Caco-2 (cell line): Measurements from ENCODE around the gene EIF4E1B. TPM values are rescaled to one million over a fixed set of nuclear protein-coding genes. Genes with fewer than 3 reads are reported as not detected.

ENCODE experiments used
- BruUV-seq: library from RNA; stranded (reverse); fragments of 400-500 nt; replicated peaks from 2 replicates; lab custom pipeline; 2021; lab: Mats Ljungman, UMichigan
- CTCF ChIA-PET: fragments of 300-600 bp; sonication (Branson Sonifier 250); formaldehyde crosslinking; loops from one replicate; lab custom pipeline; 2022; ENCODE audit warnings: antibody characterized with exemption; lab: Charles Lee
- POLR2A ChIA-PET: fragments of 300-600 bp; sonication (Branson Sonifier 250); formaldehyde crosslinking; loops from one replicate; lab custom pipeline; 2022; ENCODE audit warnings: antibody characterized with exemption; lab: Charles Lee
- DNase-seq, 2 experiments: peaks; one replicate each; pipeline versions ENCODE4 v3.0.0 to v3.0.0-alpha.2; 2020 to 2022
- H3K27me3 ChIP-seq: replicated peaks from 2 replicates; pipeline ENCODE4 v1.6.0; 2011; ENCODE audit warnings: low read length; ENCODE audit not compliant: control insufficient read depth, insufficient read depth
- H3K36me3 ChIP-seq: 2 replicates; pipeline ENCODE4 v1.5.1; 2011; ENCODE audit warnings: low read length; ENCODE audit not compliant: control insufficient read depth, insufficient read depth
- H3K4me1 ChIP-seq: fragments of 250-450 bp; sonication (Bioruptor Pico); 2 replicates; pipeline ENCODE4 v1.5.1; 2020; ENCODE audit warnings: mild to moderate bottlenecking
- H3K4me3 ChIP-seq: 2 replicates; pipeline ENCODE4 v1.5.1; 2011; ENCODE audit warnings: low read depth, mild to moderate bottlenecking, control low read depth, low read length
- H3K9me3 ChIP-seq: fragments of 250-450 bp; sonication (Bioruptor Pico); 2 replicates; pipeline ENCODE4 v1.5.1; 2020; ENCODE audit warnings: mild to moderate bottlenecking, moderate library complexity
- H3K27ac Mint-ChIP-seq: one replicate; pipeline ENCODE4 v1.8.0; 2022; ENCODE audit warnings: mixed read lengths; ENCODE audit not compliant: unreplicated experiment
- H3K27me3 Mint-ChIP-seq: one replicate; pipeline ENCODE4 v1.8.0; 2022; ENCODE audit warnings: mixed read lengths; ENCODE audit not compliant: insufficient read depth, unreplicated experiment
- H3K36me3 Mint-ChIP-seq: one replicate; pipeline ENCODE4 v1.8.0; 2022; ENCODE audit warnings: mild to moderate bottlenecking, mixed read lengths; ENCODE audit not compliant: insufficient read depth, unreplicated experiment
- H3K4me1 Mint-ChIP-seq: one replicate; pipeline ENCODE4 v1.8.0; 2022; ENCODE audit warnings: low read depth, mixed read lengths; ENCODE audit not compliant: unreplicated experiment
- H3K4me3 Mint-ChIP-seq: one replicate; pipeline ENCODE4 v1.8.0; 2022; ENCODE audit warnings: mild to moderate bottlenecking, moderate library complexity, mixed read lengths; ENCODE audit not compliant: unreplicated experiment
- H3K9me3 Mint-ChIP-seq: one replicate; pipeline ENCODE4 v1.8.0; 2022; ENCODE audit warnings: mixed read lengths; ENCODE audit not compliant: unreplicated experiment
- CTCF ChIP-seq, 2 experiments: fragments of 200-600 bp in 1 of 2; IDR thresholded peaks; 1 replicate in 1 of 2; 2 replicates in 1 of 2; pipeline versions ENCODE4 v1.5.1 to v1.8.0; 2011 to 2022; ENCODE audit warnings: antibody characterized with exemption in 1 of 2, control low read depth in 1 of 2, inconsistent platforms in 1 of 2, low read depth in 1 of 2, low read length in 1 of 2, mild to moderate bottlenecking in 1 of 2, moderate library complexity in 1 of 2; ENCODE audit not compliant: insufficient read depth in 1 of 2, severe bottlenecking in 1 of 2, unreplicated experiment in 1 of 2
- intact Hi-C: fragments of 100-400 bp; cut with micrococcal nuclease; formaldehyde crosslinking; loops from one replicate; pipeline ENCODE4 v1.10.0; 2022; ENCODE audit not compliant: unreplicated experiment
- total RNA-seq: library from RNA; stranded (reverse); gene quantifications from 2 replicates; pipeline ENCODE4 v1.2.3, GENCODE V29; 2022

The EIF4E1B gene
- total RNA-seq, 1 experiment from 2014 or later: not detected

GRCh38 chr5:176665517-176665916, 35.0 kb downstream of the EIF4E1B start:
- Mint-ChIP-seq H3K36me3 (no peaks in the 10 kb centered on the region), H3K4me1 (no peaks in the 10 kb centered on the region), H3K27me3 (peaks cover 11% of the 10 kb centered on the region), H3K9me3 (no peaks in the 10 kb centered on the region), H3K4me3 (no peak overlapping the region), H3K27ac (no peak overlapping the region)
- DNase-seq: no peak
- Histone ChIP-seq H3K4me1 (no peaks in the 10 kb centered on the region), H3K36me3 (no peaks in the 10 kb centered on the region), H3K4me3 (no peak overlapping the region), H3K9me3 (no peaks in the 10 kb centered on the region), H3K27me3 (no peaks in the 10 kb centered on the region)
- POLR2A ChIA-PET: no interaction called here
- BruUV-seq: no TSS peak
- no peak for TF ChIP-seq CTCF (IDR thresholded peaks at IDR 0.05; ENCODE audit: insufficient read depth in 1 of 2, low read depth in 1 of 2, low read length in 1 of 2, severe bottlenecking in 1 of 2, unreplicated experiment in 1 of 2)
- CTCF ChIA-PET: interaction anchor here (0.7 kb wide), 1 partner anchor 346 kb away, joined by 6 read pairs; no protein-coding TSS in a partner anchor
- intact Hi-C loops: no loop called here

GRCh38 chr5:176667637-176668036, 37.2 kb downstream of the EIF4E1B start:
- H3K4me1 Mint-ChIP-seq: no peaks in the 10 kb centered on the region
- ChIA-PET POLR2A (no interaction called here), CTCF (no interaction called here)
- H3K36me3 ChIP-seq: no peaks in the 10 kb centered on the region
- no peaks in the 10 kb centered on the region for H3K9me3 ChIP-seq
- H3K4me1 ChIP-seq: no peaks in the 10 kb centered on the region
- H3K27ac Mint-ChIP-seq: no peak overlapping the region
- no peaks in the 10 kb centered on the region for H3K36me3 Mint-ChIP-seq
- no peaks in the 10 kb centered on the region for H3K9me3 Mint-ChIP-seq
- TF ChIP-seq CTCF (IDR thresholded peaks at IDR 0.05; ENCODE audit: insufficient read depth in 1 of 2, low read depth in 1 of 2, low read length in 1 of 2, severe bottlenecking in 1 of 2, unreplicated experiment in 1 of 2): no peak
- intact Hi-C loops: no loop called here
- no peak overlapping the region for H3K4me3 Mint-ChIP-seq
- no peak for DNase-seq
- H3K4me3 ChIP-seq: no peak overlapping the region
- no peaks in the 10 kb centered on the region for H3K27me3 ChIP-seq
- H3K27me3 Mint-ChIP-seq: peaks cover 13% of the 10 kb centered on the region
- BruUV-seq: no TSS peak

- no peak for DNase-seq
- Histone ChIP-seq H3K4me1 (no peaks in the 10 kb centered on the region), H3K4me3 (no peak overlapping the region), H3K36me3 (no peaks in the 10 kb centered on the region), H3K27me3 (no peaks in the 10 kb centered on the region), H3K9me3 (no peaks in the 10 kb centered on the region)
- H3K27me3 Mint-ChIP-seq: peaks cover 9% of the 10 kb centered on the region
- no peak overlapping the region for H3K4me3 Mint-ChIP-seq
- CTCF ChIA-PET: interaction anchor here (1.4 kb wide), 2 partner anchors 10 to 13 kb away, joined by 7 to 14 read pairs; no protein-coding TSS in a partner anchor
- no TSS peak for BruUV-seq
- H3K36me3 Mint-ChIP-seq: no peaks in the 10 kb centered on the region
- intact Hi-C loops: no loop called here
- TF ChIP-seq CTCF (IDR thresholded peaks at IDR 0.05; ENCODE audit: insufficient read depth in 1 of 2, low read depth in 1 of 2, low read length in 1 of 2, severe bottlenecking in 1 of 2, unreplicated experiment in 1 of 2): no peak
- no peaks in the 10 kb centered on the region for H3K9me3 Mint-ChIP-seq
- no peak overlapping the region for H3K27ac Mint-ChIP-seq
- POLR2A ChIA-PET: no interaction called here
- no peaks in the 10 kb centered on the region for H3K4me1 Mint-ChIP-seq
These were observed 40.0 kb downstream of the EIF4E1B start for GRCh38 chr5:176670449-176670848.
